Karpas-422 (cell line): ENCODE results near the gene CYTH4. TPM values are rescaled to one million over a fixed set of nuclear protein-coding genes. Genes with fewer than 3 reads are reported as not detected.

Experiments used
- DNase-seq: peaks from one replicate; pipeline ENCODE4 v3.0.0-alpha.2; 2015
- H2AFZ ChIP-seq: fragments of 200-600 bp; sonication (generic); 2 replicates; pipeline ENCODE4 v1.6.1; 2014; ENCODE audit warnings: antibody characterized with exemption, low read length, mixed read lengths
- H3K27ac ChIP-seq: fragments of 200-600 bp; sonication (generic); 2 replicates; pipeline ENCODE4 v1.5.1; 2014; ENCODE audit warnings: mild to moderate bottlenecking, low read length, moderate library complexity
- H3K27me3 ChIP-seq: fragments of 200-600 bp; sonication (generic); 2 replicates; pipeline ENCODE4 v1.6.1; 2014; ENCODE audit warnings: low read length, mixed read lengths
- H3K36me3 ChIP-seq: fragments of 200-600 bp; sonication (generic); 2 replicates; pipeline ENCODE4 v1.6.1; 2014; ENCODE audit warnings: low read length, mixed read lengths; ENCODE audit not compliant: insufficient read depth
- H3K4me1 ChIP-seq: fragments of 200-600 bp; sonication (generic); 2 replicates; pipeline ENCODE4 v1.6.1; 2014; ENCODE audit warnings: mild to moderate bottlenecking, low read length, mixed read lengths
- H3K4me2 ChIP-seq: fragments of 200-600 bp; sonication (generic); 2 replicates; pipeline ENCODE4 v1.6.1; 2014; ENCODE audit warnings: low read length, low read depth, mild to moderate bottlenecking; ENCODE audit not compliant: poor library complexity, severe bottlenecking
- H3K4me3 ChIP-seq: fragments of 200-600 bp; sonication (generic); 2 replicates; pipeline ENCODE4 v1.5.1; 2014; ENCODE audit warnings: mild to moderate bottlenecking, antibody characterized with exemption, low read length, mixed read lengths
- H3K79me2 ChIP-seq: fragments of 200-600 bp; sonication (generic); 2 replicates; pipeline ENCODE4 v1.6.1; 2014; ENCODE audit warnings: mild to moderate bottlenecking, low read length, mixed read lengths
- H3K9ac ChIP-seq: fragments of 200-600 bp; sonication (generic); 2 replicates; pipeline ENCODE4 v1.6.0; 2014; ENCODE audit warnings: low read length
- H3K9me2 ChIP-seq: fragments of 200-600 bp; sonication (generic), shearing (Covaris generic); replicated peaks from 2 replicates; pipeline ENCODE4 v1.6.0; 2014; ENCODE audit warnings: mild to moderate bottlenecking, low read length, moderate library complexity; ENCODE audit not compliant: insufficient read depth
- H3K9me3 ChIP-seq: fragments of 300-700, 200-600 bp; sonication (generic); 2 replicates; pipeline ENCODE4 v1.6.1; 2014; ENCODE audit warnings: low read length, mixed read lengths
- H4K20me1 ChIP-seq: fragments of 200-600 bp; sonication (generic); 2 replicates; pipeline ENCODE4 v1.6.1; 2014; ENCODE audit warnings: mild to moderate bottlenecking, antibody characterized with exemption, low read length, low read depth; ENCODE audit not compliant: insufficient read depth
- total RNA-seq: library from RNA; depleted of rRNA; stranded (reverse); fragments of >200 nt; shearing (Covaris generic); gene quantifications from 2 replicates; pipeline ENCODE4 v1.2.3, GENCODE V29; 2014; ENCODE audit warnings: low replicate concordance

The CYTH4 gene
- total RNA-seq, 1 experiment from 2014 or later: 12.6 TPM

GRCh38 chr22:37239336-37240239 lies 42.7 kb upstream of the CYTH4 start:
- H3K36me3 ChIP-seq: peaks cover 44% of the 10 kb centered on the region
- H3K4me3 ChIP-seq: peak overlapping the region; percentile 95; the same call in 1 of the 2 replicates
- peak overlapping the region; percentile 97 for H3K27ac ChIP-seq
- H3K4me2 ChIP-seq: peak overlapping the region; percentile 91
- no peaks in the 10 kb centered on the region for H3K27me3 ChIP-seq
- peak overlapping the region; percentile 95 for H3K9ac ChIP-seq
- H3K9me2 ChIP-seq: no peaks in the 10 kb centered on the region
- peaks cover 39% of the 10 kb centered on the region for H4K20me1 ChIP-seq
- no peak overlapping the region for H2AFZ ChIP-seq
- peaks cover 14% of the 10 kb centered on the region; the same call in 1 of the 2 replicates for H3K79me2 ChIP-seq
- H3K4me1 ChIP-seq: peaks cover 98% of the 10 kb centered on the region
- no peaks in the 10 kb centered on the region for H3K9me3 ChIP-seq
- DNase-seq: no peak

DNA sequence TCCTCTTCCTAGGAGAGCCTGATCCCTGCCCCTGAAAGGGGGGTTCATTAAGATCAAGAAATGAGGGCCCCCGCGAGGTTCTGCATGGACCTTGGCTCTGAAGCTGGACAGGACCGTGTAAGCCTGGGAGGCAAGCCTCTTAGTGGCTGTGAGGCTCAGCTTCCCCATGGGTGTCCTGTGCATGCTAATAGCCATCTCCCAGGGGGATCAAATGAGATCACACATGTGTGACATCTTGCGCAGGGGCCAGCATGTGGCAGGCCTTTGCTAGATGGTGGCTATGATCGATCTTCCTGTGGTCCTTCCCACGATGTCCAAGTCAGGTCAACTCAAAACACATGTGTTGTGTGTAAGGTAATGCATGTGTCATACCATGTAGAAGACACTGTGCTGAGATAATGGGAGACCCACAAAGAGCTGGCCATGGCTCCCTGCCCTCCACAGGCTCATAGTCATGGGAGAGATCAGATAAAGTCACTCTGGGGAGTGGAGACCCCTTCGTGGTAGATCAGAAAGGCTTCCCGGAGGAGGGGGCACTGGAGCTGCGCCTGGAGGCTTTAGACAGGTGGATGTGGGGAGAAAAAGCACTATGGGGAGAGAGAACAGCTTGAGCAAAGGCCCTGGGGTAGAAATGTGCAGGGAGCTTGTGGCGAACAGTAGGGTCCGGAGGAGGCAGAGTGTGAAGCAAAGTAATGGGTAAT lies 41.9 kb upstream of the CYTH4 start:
- Histone ChIP-seq H3K4me2 (peak overlapping the region; percentile 91), H3K4me3 (peak overlapping the region; percentile 95; the same call in 1 of the 2 replicates), H3K27me3 (no peaks in the 10 kb centered on the region), H3K27ac (peak overlapping the region; percentile 97), H2AFZ (no peak overlapping the region), H3K79me2 (peaks cover 14% of the 10 kb centered on the region; the same call in 1 of the 2 replicates), H3K4me1 (peaks cover 98% of the 10 kb centered on the region), H4K20me1 (peaks cover 32% of the 10 kb centered on the region), H3K9ac (peak overlapping the region; percentile 95), H3K9me2 (no peaks in the 10 kb centered on the region), H3K36me3 (peaks cover 40% of the 10 kb centered on the region), H3K9me3 (no peaks in the 10 kb centered on the region)
- peak; percentile 91 for DNase-seq

- Histone ChIP-seq H3K9me3 (no peaks in the 10 kb centered on the region), H3K79me2 (peaks cover 14% of the 10 kb centered on the region; the same call in 1 of the 2 replicates), H2AFZ (no peak overlapping the region), H3K4me3 (peak overlapping the region; percentile 95; the same call in 1 of the 2 replicates), H3K4me1 (peaks cover 98% of the 10 kb centered on the region), H4K20me1 (peaks cover 28% of the 10 kb centered on the region), H3K9me2 (no peaks in the 10 kb centered on the region), H3K4me2 (peak overlapping the region; percentile 91), H3K36me3 (peaks cover 40% of the 10 kb centered on the region), H3K9ac (peak overlapping the region; percentile 95), H3K27ac (peak overlapping the region; percentile 97), H3K27me3 (no peaks in the 10 kb centered on the region)
- no peak for DNase-seq
Observed at GRCh38 chr22:37240941-37241320, 41.4 kb upstream of the CYTH4 start.

DNA sequence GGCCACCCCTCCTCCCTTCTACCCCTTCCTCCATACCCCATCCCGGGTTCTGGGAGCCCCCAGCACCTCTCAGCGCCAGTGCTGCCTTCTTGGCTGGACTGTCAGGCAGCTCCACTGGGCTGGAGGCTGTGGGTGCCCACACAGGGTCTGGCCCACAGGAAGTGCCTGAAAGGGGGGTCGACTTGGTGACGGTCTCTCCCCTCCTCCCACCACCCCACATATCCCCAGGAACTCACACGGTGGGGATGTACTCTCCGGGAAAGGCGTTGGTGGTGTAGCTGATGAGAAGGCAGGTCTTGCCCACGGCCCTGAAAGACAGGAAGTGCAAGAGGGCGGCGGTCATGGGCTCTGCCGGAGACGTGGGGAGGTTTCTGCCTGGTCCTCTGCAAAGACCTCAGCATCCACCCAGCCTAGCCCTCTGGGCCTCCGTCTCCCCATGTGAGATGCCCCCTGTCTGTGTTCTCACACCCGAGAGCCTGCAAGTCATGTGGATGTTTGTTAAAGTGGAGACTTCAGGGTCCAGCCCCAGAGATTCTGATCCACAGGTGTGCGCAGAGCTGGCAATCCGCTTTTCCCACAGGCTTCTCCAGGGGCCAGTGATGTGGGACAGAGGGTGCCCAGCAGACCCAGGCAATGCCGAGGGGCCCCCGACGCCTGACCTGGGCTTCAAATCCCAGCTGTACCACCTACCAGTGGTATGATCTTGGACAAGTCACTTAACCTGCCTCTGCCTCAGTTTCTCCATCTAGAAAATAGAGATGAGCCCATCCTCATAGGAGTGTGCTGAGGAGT lies 40.8 kb upstream of the CYTH4 start:
- Histone ChIP-seq H3K79me2 (peaks cover 14% of the 10 kb centered on the region; the same call in 1 of the 2 replicates), H2AFZ (no peak overlapping the region), H3K27ac (peak overlapping the region; percentile 97), H3K27me3 (no peaks in the 10 kb centered on the region), H3K4me2 (peak overlapping the region; percentile 91), H3K9ac (peak overlapping the region; percentile 95), H3K4me1 (peaks cover 97% of the 10 kb centered on the region), H3K9me2 (no peaks in the 10 kb centered on the region), H3K36me3 (peaks cover 37% of the 10 kb centered on the region), H3K9me3 (no peaks in the 10 kb centered on the region), H4K20me1 (peaks cover 23% of the 10 kb centered on the region), H3K4me3 (peak overlapping the region; percentile 95)
- DNase-seq: peak; percentile 63

DNA sequence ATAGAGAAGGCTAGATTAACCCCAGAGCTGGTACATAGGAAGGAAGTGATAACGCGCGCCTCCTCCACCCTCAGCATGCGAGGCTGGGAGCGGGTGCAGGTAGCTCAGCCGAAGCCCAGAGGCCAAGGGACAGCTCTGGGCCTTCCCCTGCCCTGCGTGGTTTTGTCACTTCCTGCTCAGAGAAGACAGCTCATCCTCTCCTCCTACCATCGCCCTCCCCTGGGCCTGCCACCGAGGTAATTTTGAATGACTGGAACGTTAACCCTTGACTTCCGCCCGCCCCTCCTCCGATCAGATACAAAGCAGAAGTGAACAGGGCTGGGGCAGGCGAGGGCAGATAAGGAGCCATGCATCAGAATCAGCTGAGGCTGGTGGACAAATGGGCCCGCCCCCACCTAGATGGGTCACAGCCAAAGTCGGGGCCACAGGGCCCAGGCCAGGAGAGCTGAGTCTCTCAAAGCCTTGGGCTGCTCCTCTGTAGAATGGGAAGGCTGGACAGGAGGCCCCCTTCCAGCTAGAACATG lies 39.9 kb upstream of the CYTH4 start:
- DNase-seq: peak; percentile 96
- Histone ChIP-seq H3K9me2 (no peaks in the 10 kb centered on the region), H3K9ac (peak overlapping the region; percentile 95), H3K9me3 (no peaks in the 10 kb centered on the region), H2AFZ (no peak overlapping the region), H3K4me1 (peaks cover 96% of the 10 kb centered on the region), H3K27ac (peak overlapping the region; percentile 97), H3K36me3 (peaks cover 33% of the 10 kb centered on the region), H3K4me2 (peak overlapping the region; percentile 91), H4K20me1 (peaks cover 20% of the 10 kb centered on the region), H3K27me3 (no peaks in the 10 kb centered on the region), H3K79me2 (peaks cover 17% of the 10 kb centered on the region; the same call in 1 of the 2 replicates), H3K4me3 (peak overlapping the region; percentile 95)

- Histone ChIP-seq H3K27me3 (no peaks in the 10 kb centered on the region), H3K4me2 (peak overlapping the region; percentile 91), H3K79me2 (peaks cover 18% of the 10 kb centered on the region; the same call in 1 of the 2 replicates)
Observed at GRCh38 chr22:37243402-37244113, 38.8 kb upstream of the CYTH4 start.

More at GRCh38 chr22:37243402-37244113, 38.8 kb upstream of the CYTH4 start:
- Histone ChIP-seq H3K4me3 (peak overlapping the region; percentile 95), H3K4me1 (peaks cover 96% of the 10 kb centered on the region), H3K9me2 (no peaks in the 10 kb centered on the region), H2AFZ (no peak overlapping the region), H4K20me1 (peaks cover 15% of the 10 kb centered on the region), H3K36me3 (peaks cover 30% of the 10 kb centered on the region), H3K9me3 (no peaks in the 10 kb centered on the region), H3K9ac (peak overlapping the region; percentile 95), H3K27ac (peak overlapping the region; percentile 97)
- DNase-seq: peak; percentile 75
